GM12878 (cell line): ENCODE measurements around the gene MACF1. TPM values are rescaled to one million over a fixed set of nuclear protein-coding genes. Genes with fewer than 3 reads are reported as not detected.

Experiments used
- BCLAF1 ChIP-seq: fragments of 450-650 bp; IDR thresholded peaks from 2 replicates; pipeline ENCODE4 v1.6.1; 2017; ENCODE audit warnings: antibody characterized with exemption, mild to moderate bottlenecking, moderate library complexity
- CHD1 ChIP-seq: IDR thresholded peaks from 2 replicates; pipeline ENCODE4 v1.6.1; 2012; ENCODE audit warnings: low read depth, low read length, improper control_type of control experiment
- CREM ChIP-seq: IDR thresholded peaks from 2 replicates; pipeline ENCODE4 v1.6.1; 2014; ENCODE audit warnings: antibody characterized with exemption, low read depth
- PRDM15 ChIP-seq: fragments of 450-650 bp; formaldehyde crosslinking; IDR thresholded peaks from 2 replicates; pipeline ENCODE4 v1.4.0; 2020; ENCODE audit warnings: mild to moderate bottlenecking, moderate library complexity
- ZNF207 ChIP-seq: fragments of 450-650 bp; IDR thresholded peaks from 2 replicates; pipeline ENCODE4 v1.6.1; 2014; ENCODE audit warnings: antibody characterized with exemption, mild to moderate bottlenecking, borderline replicate concordance
- polyA plus RNA-seq, 11 experiments: library from polyadenylated mRNA; depleted of rRNA in 4 of 11; unstranded in 6 of 11; stranded (reverse) in 5 of 11; fragments of >200 nt; fragmentation: Nextera tagmentation in 4 of 11; fragmentation: Illumina TruSeq in 1 of 11; extraction: Ambion mirVana in 4 of 11; extraction: Trizol in 1 of 11; gene quantifications; 1 replicate in 1 of 11; 2 replicates in 10 of 11; pipeline versions ENCODE4 v1.2.1 to v1.2.3, GENCODE V29; 2011 to 2016; ENCODE audit warnings: inconsistent platforms in 2 of 11, missing spikeins in 2 of 11, low read depth in 1 of 11
- total RNA-seq, 4 experiments: library from RNA; depleted of rRNA in 3 of 4; stranded (reverse); fragments of >200 nt in 3 of 4; fragmentation: Illumina TruSeq in 1 of 4; extraction: Trizol in 1 of 4; gene quantifications; 2 replicates each; pipeline versions ENCODE4 v1.2.1 to v1.2.3, GENCODE V29; 2013 to 2021

The MACF1 gene
- total and polyA plus RNA-seq, 10 of the 15 experiments (the other 5 are each of a cell fraction or from before 2014, with no cell fraction given), result 15.5 to 201 (median 76.9) TPM

GRCh38 chr1:39224295-39224829 is 19.9 kb downstream of the MACF1 start (continued):
- no peak for TF ChIP-seq BCLAF1
- no peak for TF ChIP-seq CHD1
- no peak for TF ChIP-seq PRDM15 (CRISPR knock-in tag)
- no peak for TF ChIP-seq ZNF207
- TF ChIP-seq CREM, result no peak
